NCI-H524 (cell line): ENCODE data around the gene ATP8B2.
"Not testable (repeated sequence)": the region's sequence is repeated elsewhere in the genome, so short reads cannot be mapped to it uniquely, and the experiment has no call there.

Source experiments
- DNase-seq, 2 experiments: peaks; one replicate each; lab custom pipeline; 2025; lab: John Stamatoyannopoulos, UW

Gene ATP8B2

DNA sequence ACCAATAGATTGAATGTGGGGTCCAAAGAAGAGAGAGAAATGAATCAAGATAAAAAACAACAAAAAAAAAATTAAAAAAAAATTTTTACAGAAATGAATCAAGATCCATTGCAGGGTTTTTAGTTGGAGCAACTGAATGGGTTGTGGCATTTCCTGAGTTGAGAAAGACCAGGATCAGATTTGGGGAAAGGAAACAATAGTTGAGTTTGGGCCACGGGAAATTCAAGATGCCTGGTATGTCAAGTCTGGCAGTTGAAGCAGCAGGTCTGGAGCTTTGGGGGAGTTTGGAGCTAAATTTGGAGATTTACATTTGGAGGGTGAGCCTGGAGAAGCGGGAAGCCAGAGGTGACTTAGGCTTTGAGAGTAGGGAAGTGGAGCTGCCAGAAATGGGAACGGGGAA lies 22.6 kb downstream of the ATP8B2 start:
- no peak for DNase-seq

DNA sequence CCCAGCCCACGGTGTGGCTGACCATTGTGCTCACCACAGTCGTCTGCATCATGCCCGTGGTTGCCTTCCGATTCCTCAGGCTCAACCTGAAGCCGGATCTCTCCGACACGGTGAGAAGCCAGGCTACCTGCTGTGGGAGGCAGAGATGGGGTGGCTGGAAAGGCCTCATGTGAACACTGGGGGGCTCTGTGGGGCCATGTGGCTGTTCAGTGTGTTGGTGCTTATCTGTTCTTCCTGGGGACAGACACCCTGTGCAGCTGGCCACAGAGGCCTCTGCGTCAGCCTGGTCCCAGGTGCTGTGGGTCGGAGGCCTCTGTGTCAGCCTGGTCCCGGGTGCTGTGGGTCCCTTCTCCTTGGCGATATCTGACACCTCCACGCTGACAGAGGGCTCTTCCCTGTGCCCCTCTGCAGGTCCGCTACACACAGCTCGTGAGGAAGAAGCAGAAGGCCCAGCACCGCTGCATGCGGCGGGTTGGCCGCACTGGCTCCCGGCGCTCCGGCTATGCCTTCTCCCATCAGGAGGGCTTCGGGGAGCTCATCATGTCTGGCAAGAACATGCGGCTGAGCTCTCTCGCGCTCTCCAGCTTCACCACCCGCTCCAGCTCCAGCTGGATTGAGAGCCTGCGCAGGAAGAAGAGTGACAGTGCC lies 23.2 kb downstream of the ATP8B2 start:
- peak in 1 of 2 experiments; percentile 8 for DNase-seq

DNA sequence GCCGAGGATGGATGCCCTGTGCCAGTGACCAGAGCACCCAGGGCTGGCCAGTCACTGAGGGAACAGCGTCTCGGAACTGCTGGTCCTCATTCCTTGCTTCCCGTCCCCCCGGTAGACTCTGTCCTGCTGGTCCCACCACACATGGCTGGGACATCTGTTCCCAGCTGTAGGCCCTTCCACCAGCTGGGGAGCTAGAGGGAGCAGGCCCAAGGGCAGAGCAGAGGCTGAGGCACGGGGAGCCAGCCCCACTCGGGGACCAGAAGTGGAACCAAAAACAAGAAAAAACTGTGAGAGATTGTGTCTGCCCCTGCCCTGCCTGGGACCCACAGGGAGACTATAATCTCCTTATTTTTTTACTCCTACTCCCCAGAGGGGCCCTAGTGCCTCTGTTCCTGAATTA lies 23.8 kb downstream of the ATP8B2 start:
- DNase-seq: no peak

DNA sequence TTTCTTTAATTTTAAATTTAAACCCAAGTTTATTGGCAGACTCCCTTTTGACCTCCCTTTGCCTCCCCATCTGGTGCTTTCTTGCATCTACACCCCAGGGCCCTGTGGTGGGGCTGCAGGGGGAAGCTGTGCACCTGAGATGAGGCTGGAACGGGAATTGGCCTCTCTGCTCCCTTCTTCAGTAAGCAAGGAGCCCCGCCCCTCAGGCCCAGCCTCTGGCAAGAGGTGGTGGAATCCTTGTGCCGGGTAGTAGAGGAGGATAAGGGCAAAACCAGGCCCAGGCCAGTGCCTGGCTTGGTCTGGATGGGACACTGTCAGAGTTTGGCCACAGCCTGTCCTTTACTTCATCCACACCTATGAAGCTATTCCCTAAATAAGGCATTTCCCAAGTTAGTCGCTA lies 25.1 kb downstream of the ATP8B2 start:
- DNase-seq: no peak

DNA sequence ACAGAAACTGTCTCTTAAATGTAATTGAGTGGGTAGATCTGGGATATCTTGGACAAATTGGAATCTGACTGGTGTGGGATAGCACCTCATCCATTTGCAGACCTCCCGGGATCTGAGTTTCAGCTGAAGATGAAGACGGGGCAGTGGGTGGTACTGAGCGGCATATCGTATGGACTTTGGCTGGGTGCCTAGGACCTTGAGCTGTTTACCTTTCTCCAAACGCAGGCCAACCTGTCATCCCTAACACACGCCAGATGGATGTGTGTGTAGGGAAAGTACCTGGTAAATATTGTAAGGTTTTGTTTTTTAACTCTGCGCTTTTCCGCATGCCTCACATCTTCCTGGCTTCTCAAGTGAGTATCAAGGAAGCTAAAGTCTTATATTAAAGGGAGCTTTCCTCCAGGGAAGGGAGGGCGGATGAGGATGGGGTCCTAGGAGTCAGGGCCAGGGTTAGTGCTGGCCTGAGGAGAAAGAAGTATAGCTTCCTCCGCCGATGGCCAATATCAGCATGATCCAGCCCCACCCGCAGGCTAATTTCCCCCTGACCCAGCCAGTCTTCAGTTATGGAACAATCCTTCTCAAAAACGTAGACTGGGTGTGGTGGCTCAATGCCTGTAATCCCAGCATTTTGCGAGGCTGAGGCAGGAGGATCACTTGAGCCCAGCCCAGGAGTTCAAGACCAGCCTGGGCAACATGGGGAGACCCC lies 26.2 kb downstream of the ATP8B2 start:
- peak in 1 of 2 experiments; percentile 20 for DNase-seq

DNA sequence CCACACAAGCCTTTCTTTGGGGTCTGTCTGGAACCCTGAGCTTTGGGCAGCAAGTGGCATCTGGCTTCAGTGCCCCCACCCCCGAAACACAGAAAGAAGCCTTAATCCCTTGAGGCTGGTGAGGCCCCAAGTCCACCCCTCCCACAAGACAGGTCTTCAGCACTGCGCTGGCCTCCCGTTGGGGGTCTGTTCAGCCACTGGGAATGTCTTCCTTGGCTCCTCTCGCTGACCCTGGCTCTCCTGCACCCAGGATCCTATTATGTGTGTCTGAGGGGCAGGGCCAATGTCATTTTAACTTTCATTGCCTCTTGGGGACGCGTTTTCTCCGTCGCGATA lies 26.9 kb downstream of the ATP8B2 start:
- peak; percentile 21 to 42 for DNase-seq

DNA sequence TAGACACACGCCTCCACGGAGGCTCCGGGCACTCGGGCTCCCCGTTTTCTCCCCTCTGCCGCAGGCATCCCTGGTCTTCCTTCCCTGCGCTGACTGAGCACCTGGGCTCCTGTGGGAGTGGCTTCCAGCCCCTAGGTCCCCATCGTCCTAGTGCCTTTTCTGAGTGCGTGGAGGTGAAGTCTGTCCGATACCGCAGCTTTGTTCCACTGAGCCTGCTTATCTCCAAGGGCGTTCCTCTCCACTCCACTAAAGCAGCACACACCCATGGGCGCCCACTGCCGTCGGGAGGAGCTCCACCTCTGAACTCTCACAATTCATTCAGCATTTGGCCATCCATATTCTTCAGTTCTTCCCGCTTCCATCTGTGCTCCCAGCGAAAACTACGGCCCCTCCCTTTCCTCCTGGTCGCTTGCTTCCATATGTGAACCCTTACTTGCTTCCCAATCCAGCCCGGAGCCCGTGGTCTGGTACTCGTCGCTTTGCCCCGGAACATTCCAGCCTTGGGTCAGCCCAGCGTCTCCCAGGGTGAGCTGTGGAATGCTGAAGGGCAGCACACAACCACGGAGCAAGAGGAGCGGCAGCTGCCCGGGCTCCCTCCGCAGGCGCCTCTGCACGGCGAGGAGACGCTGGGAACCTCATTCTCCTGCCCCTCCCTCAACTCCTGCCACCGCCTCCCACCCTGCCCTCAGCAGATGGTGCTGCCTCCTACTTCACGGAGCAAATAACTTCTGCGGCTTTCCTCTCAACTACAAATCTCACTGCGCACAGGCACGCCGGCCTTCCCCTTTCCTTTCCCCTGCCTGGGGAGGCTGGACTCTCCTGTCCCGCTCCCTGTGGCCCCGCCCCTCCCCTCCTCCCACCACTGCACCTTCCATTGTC lies 27.5 kb downstream of the ATP8B2 start:
- DNase-seq: peak; percentile 50 to 82

DNA sequence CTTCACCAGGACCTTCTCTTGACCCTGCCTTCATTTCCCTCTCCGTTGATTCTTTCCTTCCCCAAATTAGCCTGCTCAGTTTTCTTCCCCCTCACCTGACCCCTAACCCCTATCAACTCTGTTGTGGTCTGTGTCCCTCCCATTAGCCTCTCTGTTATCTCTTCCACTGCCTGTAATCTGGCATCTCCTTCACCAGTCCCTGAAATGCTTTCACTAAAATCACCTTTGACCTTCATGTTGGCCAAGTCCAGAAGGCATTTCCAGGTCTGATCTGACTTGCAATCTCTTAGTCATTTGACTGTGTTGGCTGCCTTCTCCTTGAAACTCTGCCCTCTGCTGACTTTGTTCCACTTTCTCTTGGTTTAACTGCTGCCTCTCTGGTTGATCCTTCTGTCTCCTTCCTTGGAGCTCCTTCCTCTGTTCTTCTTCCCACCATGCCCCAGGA lies 28.2 kb downstream of the ATP8B2 start:
- DNase-seq: peak in 1 of 2 experiments; percentile 8

DNA sequence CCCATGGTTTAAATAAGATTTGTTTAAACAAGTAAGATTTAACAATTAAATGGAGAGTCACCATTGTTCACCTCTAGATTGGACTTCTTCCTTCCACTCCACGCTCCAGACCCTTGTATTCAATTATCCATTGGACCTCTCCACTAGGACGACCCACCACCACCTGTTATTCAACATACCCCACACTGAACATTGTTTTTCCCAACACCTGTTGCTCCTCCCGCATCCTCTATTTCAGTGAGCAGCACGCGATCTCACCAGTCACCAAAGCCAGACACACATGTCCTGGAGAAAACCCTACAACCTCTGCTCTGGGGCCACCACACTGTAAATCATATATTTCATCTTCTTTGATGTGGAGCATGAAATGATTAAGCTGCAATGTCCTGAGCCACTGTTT lies 28.6 kb downstream of the ATP8B2 start:
- DNase-seq: no peak

DNA sequence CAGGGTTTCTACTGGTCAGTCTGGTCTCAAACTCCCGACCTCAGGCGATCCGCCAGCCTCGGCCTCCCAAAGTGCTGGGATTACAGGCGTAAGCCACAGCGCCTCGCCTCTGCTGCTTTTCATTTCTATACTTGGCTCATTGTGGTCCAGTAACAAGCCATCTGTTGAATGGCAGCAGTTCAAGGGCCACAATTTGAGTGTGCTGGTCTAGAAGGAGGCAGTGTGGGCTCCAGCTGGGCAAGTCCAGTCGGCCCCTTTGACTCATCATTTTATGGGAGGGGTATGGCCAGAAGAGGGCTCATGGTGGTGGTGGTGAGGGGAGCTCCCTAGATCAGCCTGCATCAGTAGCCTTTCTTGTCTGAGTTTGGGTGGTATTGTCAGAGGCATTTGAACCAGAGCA lies 33.2 kb downstream of the ATP8B2 start:
- DNase-seq: no peak

DNA sequence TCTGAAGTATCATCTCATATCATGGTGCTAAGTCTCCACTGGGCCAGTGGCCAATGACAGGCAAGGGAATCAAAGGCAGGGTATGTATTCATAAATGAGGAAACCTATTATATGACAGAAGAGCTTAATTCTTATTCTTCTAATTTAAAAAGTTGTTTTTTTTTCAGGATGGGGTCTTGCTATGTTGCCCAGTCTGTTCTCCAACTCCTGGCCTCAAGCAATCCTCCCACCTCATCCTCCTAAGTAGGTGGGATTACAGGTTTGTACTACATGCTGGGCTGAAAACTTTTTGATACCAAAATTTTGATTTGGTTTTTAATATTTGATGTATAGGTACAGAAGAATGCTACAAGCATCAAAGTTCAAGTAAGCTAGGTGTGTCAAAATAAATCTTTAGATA lies 35.0 kb downstream of the ATP8B2 start:
- no peak for DNase-seq

DNA sequence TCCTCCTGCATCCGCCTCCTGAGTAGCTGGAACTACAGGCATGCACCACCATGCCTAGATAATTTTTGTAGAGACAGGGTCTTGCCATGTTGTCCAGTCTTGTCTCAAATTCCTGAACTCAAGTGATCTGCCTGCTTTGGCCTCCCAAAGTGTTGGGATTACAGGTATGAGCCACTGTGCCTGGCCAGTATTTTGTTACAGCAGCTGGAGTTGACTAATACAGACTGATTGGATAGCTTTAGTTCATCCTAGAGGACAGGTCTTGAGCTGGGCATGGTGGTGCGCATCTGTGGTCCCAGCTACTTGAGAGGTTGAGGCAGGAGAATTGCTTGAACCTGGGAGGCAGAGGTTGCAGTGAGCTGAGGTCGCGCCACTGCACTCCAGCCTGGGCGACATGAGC lies 35.6 kb downstream of the ATP8B2 start:
- DNase-seq: not testable (repeated sequence)

DNA sequence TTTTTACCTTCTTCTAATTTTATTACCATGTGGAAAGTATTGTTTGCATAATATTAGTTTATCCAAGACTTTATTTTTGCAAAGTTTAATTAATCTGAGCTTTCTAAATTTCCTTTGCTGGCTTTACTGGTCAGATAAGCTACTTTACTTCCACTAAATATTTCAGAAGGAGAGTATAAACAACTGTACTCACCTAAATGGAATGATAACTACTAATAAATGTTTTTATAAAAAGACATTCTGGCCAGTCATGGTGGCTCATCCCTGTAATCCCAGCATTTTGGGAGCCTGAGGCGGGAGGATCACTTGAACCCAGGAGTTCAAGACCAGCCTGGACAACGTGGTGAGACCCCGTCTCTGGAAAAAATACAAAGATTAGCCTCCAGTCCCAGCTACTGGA lies 36.0 kb downstream of the ATP8B2 start:
- DNase-seq: no peak

DNA sequence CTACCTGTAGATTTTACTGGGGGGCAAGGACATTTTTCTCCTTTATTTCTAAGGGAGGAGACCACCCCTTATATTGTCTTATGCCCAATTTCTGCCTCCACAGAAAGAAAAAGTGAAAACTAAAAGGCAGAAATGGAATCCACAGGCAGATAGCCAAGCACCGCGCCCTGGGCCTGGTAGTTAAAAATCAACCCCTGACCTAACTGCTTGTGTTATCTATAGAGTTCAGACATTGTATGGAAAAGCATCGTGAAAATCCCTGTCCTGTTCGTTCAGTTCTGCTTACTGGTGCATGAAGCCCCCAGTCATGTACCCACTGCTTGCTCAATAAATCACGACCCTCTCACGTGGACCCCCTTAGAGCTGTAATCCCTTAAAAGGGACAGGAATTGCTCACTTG lies 46.1 kb downstream of the ATP8B2 start:
- DNase-seq: no peak

DNA sequence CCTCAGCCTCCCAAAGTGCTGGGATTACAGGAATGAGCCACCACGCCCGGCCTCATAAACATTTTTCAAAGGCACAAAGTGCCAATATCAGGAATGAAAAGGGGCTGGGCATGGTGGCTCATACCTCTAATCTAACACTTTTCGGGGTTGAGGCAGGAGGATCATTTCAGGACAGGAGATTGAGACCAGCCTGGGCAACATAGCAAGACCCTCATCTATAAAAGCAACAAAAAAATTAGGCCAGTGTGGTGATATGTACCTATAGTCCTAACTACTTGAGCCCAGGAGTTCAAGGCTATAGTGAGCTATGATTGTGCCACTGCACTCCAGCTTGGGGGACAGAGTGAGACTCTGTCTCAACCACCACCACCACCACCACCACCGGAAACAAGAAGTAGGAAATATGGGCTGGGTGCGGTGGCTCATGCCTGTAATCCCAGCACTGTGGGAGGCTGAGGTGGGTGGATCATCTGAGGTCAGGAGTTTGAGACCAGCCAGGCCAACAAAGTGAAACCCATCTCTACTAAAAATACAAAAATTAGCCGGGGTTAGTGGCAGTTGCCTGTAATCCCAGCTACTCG lies 48.5 kb downstream of the ATP8B2 start:
- not testable (repeated sequence) for DNase-seq

DNA sequence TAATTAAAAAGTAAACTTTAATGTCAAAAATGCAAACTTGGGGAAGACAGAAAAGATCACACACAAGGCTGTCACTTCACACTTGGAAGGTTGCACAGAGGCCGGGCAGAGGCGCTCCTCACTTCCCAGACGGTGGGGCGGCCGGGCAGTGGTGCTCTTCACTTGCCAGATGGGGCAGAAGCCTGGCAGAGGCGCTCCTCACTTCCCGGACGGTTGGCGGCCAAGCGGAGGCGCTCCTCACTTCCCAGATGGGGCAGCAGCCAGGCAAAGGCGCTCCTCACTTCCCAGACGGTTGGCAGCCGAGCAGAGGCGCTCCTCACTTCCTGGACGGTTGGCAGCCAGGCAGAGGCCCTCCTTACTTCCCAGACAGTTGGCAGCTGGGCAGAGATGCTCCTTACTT lies 54.0 kb downstream of the ATP8B2 start:
- no peak for DNase-seq

DNA sequence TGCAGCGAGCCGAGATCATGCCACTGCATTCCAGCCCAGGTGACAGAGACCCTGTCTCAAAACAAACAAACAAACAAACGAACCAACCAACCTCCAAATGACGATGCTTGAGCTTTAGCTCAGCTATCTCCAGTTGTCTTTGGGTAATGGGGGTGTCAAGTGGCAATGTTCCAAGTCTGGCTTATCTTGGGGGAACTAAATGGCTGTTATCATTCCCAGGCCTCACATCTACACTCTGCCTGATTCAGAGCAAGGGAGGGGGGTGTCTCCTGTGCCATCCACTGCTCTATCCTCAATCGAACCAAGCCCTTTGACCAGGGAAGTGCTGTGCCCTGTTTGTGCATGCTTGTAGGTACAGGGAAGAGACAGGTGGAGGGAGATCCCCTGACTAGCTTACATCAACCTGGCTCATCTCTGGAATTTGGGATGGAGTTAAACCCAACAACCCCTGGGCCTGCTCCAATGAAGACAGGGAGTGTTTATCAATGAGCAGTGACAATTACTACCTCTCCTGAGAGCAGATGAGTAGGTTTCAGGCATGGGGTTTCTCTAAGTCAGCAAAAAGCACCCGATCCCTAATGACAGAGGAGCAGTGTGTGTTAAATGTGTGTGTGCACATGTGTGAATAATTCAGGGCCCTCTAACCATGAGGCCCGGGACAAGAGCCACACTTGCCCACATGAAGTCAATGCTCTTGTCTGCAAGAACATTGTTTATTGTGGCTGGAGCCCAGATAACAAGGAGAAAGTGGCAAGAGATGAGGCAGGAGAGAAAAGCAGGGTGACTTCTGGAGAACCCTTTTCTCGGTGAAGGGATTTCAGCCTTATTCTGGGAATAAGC lies 59.5 kb downstream of the ATP8B2 start:
- DNase-seq: no peak

DNA sequence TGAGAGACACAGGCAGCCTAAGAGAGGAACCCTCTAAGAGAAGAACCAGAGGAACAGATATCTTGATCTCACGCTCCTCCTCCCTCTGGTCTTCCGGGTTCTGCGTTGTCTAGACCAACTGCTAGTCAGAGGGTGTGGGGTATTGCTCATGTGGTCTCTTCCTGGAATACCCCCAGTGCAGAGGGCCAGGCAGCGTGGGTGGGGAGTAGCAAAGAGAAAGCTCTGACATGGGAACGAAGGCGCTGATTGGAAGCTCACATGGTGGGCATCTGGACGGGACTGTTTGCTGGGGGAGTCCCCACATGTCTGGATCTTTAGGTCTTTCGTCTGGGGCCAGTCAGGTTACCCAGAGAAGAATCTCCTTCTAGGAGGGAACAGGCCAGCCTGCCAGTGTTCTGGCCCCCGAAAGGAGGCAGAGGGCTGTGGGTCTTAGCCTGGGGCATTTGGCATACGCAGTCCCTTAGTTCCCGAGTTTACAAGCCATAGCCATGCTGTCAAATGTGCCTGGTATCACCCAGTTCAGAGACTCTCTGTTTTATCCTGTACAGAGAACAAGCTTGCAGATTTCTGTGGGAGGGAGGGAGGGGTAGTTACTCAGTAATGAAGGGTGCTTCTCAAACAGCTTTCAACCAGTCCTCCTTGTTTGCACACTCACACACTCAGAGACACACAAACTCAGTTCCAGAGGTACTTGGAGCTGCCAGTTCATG lies 61.5 kb downstream of the ATP8B2 start:
- DNase-seq: no peak

DNA sequence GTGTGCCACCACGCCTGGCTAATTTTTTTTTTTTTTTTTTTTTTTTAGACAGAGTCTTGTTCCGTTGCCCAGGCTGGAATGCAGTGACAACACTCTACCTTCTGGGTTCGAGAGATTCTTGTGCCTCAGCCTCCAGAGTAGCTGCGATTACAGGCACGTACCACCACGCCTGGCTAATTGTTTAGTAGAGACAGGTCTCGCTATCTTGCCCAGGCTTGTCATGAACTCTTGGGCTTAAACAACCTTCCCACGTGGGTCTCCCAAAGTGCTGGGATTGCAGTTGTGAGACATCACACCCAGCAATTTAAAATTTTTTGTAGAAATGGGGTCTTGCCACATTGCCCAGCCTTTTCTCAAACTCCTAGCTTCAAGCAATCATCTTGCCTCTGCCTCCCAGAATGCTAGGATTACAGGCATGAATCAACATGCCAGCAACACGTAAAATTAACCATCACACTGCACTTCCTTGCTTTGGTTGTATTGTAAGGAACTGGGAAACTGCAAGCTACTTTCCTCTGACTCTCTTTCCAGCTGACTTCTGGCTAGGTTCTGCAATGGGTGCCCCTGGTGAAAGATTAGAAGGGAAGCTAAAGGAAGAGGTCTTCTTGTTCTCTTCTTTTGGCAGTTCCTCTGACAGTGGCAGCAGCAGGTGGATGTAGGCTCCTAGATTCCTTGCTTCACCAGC lies 65.9 kb downstream of the ATP8B2 start:
- no peak for DNase-seq

DNA sequence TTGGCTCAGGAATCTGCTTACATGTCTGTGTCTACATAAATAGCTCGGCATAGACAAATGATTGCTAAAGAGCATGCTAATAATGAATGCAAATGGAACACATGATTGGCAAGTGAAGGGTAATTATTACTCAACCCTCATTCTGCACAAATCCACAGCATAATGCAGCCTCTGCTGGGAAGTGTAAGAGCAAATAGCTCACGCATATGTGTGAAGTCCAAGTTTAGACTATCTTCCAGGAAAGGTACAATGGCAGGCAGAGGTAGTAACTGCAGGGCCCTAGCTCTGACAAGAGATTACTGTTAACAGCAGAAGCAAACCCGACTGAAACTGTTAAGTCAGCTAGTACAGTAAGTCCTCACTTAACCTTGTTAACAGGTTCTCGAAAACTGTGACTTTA lies 72.8 kb downstream of the ATP8B2 start:
- no peak for DNase-seq
